DND-41 (cell line): ENCODE measurements around the gene CBX7.

ENCODE experiments used
- EZH2 ChIP-seq: IDR thresholded peaks from 3 replicates; pipeline ENCODE4 v1.6.1; 2012; ENCODE audit warnings: borderline replicate concordance, low read depth, mild to moderate bottlenecking, moderate library complexity, low read length, inconsistent platforms; ENCODE audit not compliant: severe bottlenecking
- TF ChIP-seq, protein P1 (sequence below): IDR thresholded peaks from 2 replicates; pipeline ENCODE4 v1.5.1; 2012; ENCODE audit warnings: borderline replicate concordance, low read length, moderate library complexity, mild to moderate bottlenecking; ENCODE audit not compliant: poor library complexity, severe bottlenecking; ENCODE audit errors: extremely low read depth

DNA sequence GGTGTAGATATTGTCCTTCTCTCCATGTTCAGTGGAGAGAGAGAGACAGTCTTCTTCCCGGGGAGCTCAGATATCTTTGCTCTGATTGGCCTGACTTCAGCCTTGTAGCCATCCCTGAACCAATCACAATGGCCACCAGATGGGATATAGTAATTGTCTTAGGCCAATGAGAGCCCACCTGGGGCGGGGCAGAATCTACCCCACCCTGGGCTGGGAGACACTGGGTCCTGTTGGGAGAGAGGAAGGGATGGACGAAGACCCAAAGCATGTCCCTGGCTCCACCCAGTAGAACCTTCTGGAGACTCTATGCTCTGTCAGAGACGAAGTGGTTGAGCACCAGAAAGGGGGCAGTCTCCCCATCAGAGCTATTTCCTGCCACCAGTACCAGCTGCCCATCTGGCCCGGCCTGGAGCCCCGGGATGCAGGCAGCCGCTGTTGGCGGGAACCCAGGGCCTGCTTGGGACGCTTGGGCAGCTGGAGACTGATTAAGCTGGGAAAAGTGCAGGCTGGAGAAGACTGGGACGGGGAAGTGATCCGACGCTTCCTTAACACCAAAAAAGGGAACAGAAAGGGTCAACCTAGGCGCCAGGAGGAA, 31.6 kb upstream of the CBX7 start:
- TF ChIP-seq, protein P1, sequence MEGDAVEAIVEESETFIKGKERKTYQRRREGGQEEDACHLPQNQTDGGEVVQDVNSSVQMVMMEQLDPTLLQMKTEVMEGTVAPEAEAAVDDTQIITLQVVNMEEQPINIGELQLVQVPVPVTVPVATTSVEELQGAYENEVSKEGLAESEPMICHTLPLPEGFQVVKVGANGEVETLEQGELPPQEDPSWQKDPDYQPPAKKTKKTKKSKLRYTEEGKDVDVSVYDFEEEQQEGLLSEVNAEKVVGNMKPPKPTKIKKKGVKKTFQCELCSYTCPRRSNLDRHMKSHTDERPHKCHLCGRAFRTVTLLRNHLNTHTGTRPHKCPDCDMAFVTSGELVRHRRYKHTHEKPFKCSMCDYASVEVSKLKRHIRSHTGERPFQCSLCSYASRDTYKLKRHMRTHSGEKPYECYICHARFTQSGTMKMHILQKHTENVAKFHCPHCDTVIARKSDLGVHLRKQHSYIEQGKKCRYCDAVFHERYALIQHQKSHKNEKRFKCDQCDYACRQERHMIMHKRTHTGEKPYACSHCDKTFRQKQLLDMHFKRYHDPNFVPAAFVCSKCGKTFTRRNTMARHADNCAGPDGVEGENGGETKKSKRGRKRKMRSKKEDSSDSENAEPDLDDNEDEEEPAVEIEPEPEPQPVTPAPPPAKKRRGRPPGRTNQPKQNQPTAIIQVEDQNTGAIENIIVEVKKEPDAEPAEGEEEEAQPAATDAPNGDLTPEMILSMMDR, result no peak
- TF ChIP-seq EZH2, result no peak
